Measurements from ENCODE around the gene HNRNPLL.

HNRNPLL gene

DNA sequence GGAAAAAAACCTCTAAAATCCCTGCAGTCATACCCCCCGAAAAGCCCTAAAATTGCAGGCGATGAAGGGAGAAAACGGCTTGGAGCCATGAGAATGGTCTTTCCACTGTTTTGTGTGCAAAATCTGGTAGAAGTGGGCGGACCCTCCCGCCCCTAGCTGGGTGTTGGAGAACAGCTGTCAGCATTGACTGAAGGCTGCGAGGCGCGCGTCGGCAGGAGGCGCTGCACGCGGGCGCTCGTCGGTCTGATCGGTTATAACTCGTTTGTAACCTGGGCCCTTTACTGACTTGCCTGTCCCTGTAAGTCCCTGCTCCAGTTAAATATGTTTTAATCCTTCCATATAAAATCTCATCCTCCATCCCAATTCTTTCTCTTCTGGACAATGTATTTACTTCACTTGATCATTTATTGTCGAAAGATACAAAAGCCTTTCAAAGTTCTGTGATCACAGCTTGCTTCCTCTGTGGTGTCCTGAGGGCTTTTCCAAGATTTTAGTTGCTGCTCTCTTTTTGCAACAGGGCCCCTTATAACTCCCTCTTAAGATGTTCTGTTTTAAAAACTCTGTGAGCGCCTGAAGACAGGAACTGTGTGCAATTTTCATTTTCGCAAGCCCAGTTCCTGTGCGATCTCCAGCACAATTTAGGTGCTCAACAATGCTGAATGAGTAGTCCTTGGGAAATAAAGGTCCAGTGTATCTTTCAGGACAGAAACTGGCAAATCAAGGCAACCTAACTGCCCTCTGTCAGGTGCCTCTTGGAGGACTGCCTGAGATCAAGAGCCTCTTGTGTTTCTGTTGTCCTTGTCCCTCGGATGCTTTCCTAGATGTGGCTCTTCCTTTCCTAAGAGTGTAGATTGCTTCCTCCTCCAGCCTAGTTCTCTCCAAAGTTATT lies 918 bp upstream of the HNRNPLL start:
- no peaks in the 10 kb centered on the region for H3K9me3 ChIP-seq (ENCODE audit: severe bottlenecking)
- peaks cover 7% of the 10 kb centered on the region for H3K36me3 ChIP-seq
- TF ChIP-seq, protein P1, sequence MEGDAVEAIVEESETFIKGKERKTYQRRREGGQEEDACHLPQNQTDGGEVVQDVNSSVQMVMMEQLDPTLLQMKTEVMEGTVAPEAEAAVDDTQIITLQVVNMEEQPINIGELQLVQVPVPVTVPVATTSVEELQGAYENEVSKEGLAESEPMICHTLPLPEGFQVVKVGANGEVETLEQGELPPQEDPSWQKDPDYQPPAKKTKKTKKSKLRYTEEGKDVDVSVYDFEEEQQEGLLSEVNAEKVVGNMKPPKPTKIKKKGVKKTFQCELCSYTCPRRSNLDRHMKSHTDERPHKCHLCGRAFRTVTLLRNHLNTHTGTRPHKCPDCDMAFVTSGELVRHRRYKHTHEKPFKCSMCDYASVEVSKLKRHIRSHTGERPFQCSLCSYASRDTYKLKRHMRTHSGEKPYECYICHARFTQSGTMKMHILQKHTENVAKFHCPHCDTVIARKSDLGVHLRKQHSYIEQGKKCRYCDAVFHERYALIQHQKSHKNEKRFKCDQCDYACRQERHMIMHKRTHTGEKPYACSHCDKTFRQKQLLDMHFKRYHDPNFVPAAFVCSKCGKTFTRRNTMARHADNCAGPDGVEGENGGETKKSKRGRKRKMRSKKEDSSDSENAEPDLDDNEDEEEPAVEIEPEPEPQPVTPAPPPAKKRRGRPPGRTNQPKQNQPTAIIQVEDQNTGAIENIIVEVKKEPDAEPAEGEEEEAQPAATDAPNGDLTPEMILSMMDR (IDR thresholded peaks at IDR 0.05; ENCODE audit: low read depth, low read length), result peak; percentile 98
- peak; percentile 92 for DNase-seq
- H3K27me3 ChIP-seq (ENCODE audit: insufficient read depth, low read depth, severe bottlenecking), result no peaks in the 10 kb centered on the region
- H3K27ac ChIP-seq, result peak overlapping the region; percentile 95
- peak overlapping the region; percentile 98 for H3K4me3 ChIP-seq (ENCODE audit: low read depth, low read length)

DNA sequence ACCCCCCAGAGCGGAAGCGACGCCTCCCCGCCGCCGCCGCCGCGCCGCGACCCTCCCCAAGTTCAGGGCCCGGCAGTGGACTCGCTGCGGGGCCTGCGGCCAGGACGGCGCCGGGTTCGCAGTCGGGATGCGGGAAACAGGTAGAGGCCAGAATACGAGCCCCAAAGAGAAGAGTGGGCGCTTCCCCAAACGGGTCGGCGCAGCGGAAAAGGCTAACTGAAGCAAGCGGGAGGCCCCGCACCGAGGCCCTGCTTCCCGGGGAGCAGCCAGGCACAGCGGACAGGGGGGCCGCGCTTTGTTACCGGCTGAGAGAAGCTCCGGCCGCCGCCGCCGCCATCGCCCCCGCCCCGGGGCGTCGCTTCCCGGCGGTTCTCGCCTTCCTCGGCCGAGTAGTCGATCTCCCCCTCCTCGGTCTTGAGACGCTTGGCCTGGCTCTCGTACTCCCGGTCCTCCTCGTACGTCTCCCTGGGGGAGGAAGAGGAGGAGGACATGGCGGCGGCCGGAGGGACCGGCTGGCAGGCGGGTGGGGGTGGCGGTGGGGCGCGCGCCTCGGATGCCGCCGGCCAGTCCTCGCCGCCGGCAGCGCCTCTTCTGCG lies 494 bp downstream of the HNRNPLL start:
- no peaks in the 10 kb centered on the region for H3K27me3 ChIP-seq (ENCODE audit: insufficient read depth, low read depth, severe bottlenecking)
- no peaks in the 10 kb centered on the region for H3K9me3 ChIP-seq (ENCODE audit: severe bottlenecking)
- peaks cover 10% of the 10 kb centered on the region for H3K36me3 ChIP-seq
- DNase-seq, result peak; percentile 39
- peak overlapping the region; percentile 98 for H3K4me3 ChIP-seq (ENCODE audit: low read depth, low read length)
- H3K27ac ChIP-seq, result peak overlapping the region; percentile 95
- TF ChIP-seq, protein P1 (IDR thresholded peaks at IDR 0.05; ENCODE audit: low read depth, low read length), result no peak

DNA sequence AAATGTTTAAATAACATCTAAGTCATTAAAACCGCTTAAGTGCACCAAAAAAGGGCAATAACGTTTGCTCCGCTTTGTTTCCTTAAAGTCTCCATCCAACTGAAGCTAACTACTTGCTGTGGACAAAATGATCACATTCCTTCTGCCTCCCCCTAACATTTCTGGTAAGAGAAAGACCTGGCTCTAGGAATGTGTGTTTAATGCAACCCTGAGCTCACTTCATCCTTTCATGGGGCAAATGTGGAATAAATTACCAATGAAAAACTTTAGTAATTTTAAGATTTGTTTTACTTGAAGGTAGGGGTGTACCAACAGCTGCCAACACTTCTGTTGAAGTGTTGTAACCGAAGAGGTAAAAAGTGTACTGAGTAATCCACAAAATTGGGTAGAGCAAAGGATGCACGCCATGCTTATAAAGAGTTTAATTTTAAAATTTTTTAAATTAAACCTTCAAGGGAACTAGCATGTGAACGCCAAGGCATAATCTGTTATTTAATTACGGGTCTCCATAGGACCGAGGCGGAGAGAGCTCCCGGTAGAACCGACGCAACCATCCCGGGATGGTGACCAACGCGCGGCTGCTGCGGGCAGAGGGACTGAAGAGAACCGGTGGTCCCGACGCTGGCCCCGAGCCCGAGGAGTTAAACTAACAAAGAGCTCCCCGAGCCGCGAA lies 1.1 kb downstream of the HNRNPLL start:
- TF ChIP-seq, protein P1 (IDR thresholded peaks at IDR 0.05; ENCODE audit: low read depth, low read length), result no peak
- no peaks in the 10 kb centered on the region for H3K27me3 ChIP-seq (ENCODE audit: insufficient read depth, low read depth, severe bottlenecking)
- peak overlapping the region; percentile 95 for H3K27ac ChIP-seq
- DNase-seq, result no peak
- no peaks in the 10 kb centered on the region for H3K9me3 ChIP-seq (ENCODE audit: severe bottlenecking)
- peaks cover 10% of the 10 kb centered on the region for H3K36me3 ChIP-seq
- H3K4me3 ChIP-seq (ENCODE audit: low read depth, low read length), result peak overlapping the region; percentile 98

DNA sequence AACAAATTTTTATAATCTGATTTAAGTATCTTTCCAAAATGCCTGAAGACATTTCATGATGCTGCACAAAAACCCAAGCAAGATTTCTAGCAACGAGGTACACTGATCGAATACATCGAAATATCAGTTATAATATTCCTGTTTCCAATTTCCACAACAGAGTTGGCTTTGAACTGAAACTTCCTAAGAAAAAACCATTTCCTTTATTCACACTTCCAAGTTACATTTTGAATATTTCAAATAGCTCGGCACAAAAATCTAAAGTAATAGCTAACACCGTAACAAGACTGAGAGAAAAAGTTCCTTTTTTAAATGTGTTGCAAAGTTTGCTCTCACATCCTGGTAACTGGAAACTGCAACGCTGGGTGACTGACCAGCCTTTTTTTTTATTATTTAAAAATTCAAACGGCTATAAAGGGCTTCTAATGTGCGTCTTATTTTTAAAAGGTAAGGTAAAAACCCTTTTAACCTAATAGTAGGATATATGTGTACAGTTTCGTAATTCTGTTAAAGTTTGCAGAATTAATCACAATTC lies 1.7 kb downstream of the HNRNPLL start:
- Histone ChIP-seq H3K27me3 (ENCODE audit: insufficient read depth, low read depth, severe bottlenecking) (no peaks in the 10 kb centered on the region), H3K27ac (no peak overlapping the region), H3K36me3 (peaks cover 10% of the 10 kb centered on the region), H3K4me3 (ENCODE audit: low read depth, low read length) (peak overlapping the region; percentile 98), H3K9me3 (ENCODE audit: severe bottlenecking) (no peaks in the 10 kb centered on the region)
- DNase-seq, result no peak
- TF ChIP-seq, protein P1 (IDR thresholded peaks at IDR 0.05; ENCODE audit: low read depth, low read length), result no peak

DNA sequence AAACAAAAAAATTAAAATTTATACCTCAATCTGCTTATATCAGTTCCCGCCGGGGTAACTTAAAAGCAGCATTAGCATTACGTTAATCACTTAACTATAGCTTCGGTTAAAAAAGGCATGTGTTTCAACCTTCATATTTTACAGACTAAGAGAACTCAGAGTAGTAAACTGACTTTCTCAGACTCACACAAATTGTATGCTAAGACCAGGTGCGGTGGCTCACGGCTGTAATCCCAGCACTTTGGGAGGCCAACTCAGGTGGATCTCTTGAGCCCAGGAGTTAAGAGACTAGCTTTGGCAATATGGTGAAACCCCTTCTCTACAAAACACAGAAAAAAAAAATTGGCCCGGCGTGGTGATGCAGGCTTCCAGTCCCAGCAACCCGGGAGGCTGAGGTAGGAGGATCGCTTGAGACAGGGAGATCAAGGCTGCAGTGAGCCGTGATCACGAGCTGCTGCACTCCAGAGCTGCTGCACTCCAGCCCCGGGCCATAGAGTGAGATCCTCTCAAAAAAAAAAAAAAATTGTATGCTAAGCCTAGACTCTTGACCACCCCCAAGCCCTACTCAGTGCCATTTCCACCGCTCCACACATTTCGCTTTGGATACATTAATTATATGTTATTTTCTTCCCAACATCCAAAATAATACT lies 2.4 kb downstream of the HNRNPLL start:
- no peaks in the 10 kb centered on the region for H3K9me3 ChIP-seq (ENCODE audit: severe bottlenecking)
- H3K27ac ChIP-seq, result no peak overlapping the region
- peak overlapping the region; percentile 98; the same call in 1 of the 2 replicates for H3K4me3 ChIP-seq (ENCODE audit: low read depth, low read length)
- no peaks in the 10 kb centered on the region for H3K27me3 ChIP-seq (ENCODE audit: insufficient read depth, low read depth, severe bottlenecking)
- peaks cover 10% of the 10 kb centered on the region for H3K36me3 ChIP-seq
- peak; percentile 15 for DNase-seq
- TF ChIP-seq, protein P1 (IDR thresholded peaks at IDR 0.05; ENCODE audit: low read depth, low read length), result no peak

All from WERI-Rb-1 (cell line).